ACHN (cell line): ENCODE data around the gene DDX47.
"Not testable (repeated sequence)": the region's sequence is repeated elsewhere in the genome, so short reads cannot be mapped to it uniquely, and the experiment has no call there.

ENCODE experiments used
- DNase-seq: peaks from one replicate; pipeline ENCODE4 v3.0.0-alpha.2; 2015
- in situ Hi-C: cut with HindIII; loops from 2 replicates; pipeline ENCODE4 v1.10.0; 2017; ENCODE audit warnings: low sequenced_read_pairs, low pct_ligation_motif_present, low pct_unique_long_range_greater_than_20kb

The DDX47 gene

GRCh38 chr12:12845794-12846243 lies 32.7 kb downstream of the DDX47 start:
- in situ Hi-C loops: no loop called here
- no peak for DNase-seq

GRCh38 chr12:12846780-12847179 lies 33.6 kb downstream of the DDX47 start:
- in situ Hi-C loops: not testable (repeated sequence)

GRCh38 chr12:12853435-12853834 lies 40.3 kb downstream of the DDX47 start:
- in situ Hi-C loops: no loop called here
- no peak for DNase-seq

More at GRCh38 chr12:12846780-12847179, 33.6 kb downstream of the DDX47 start:
- DNase-seq: not testable (repeated sequence)

- in situ Hi-C loops: no loop called here
- no peak for DNase-seq
Measured at GRCh38 chr12:12859690-12860089, 46.5 kb downstream of the DDX47 start.

- in situ Hi-C loops: no loop called here
- DNase-seq: no peak
Measured at GRCh38 chr12:12864243-12864642, 51.1 kb downstream of the DDX47 start.

GRCh38 chr12:12868477-12869235 lies 55.5 kb downstream of the DDX47 start:
- no peak for DNase-seq
- in situ Hi-C loops: no loop called here

GRCh38 chr12:12870465-12870864 lies 57.3 kb downstream of the DDX47 start:
- in situ Hi-C loops: no loop called here

GRCh38 chr12:12871587-12872138 lies 58.5 kb downstream of the DDX47 start:
- in situ Hi-C loops: no loop called here
- DNase-seq: no peak

More at GRCh38 chr12:12870465-12870864, 57.3 kb downstream of the DDX47 start:
- DNase-seq: peak; percentile 74

GRCh38 chr12:12872139-12872933 lies 59.2 kb downstream of the DDX47 start:
- DNase-seq: peak; percentile 71
- in situ Hi-C loops: no loop called here

- in situ Hi-C loops: no loop called here
Measured at GRCh38 chr12:12872934-12873275, 59.8 kb downstream of the DDX47 start.

GRCh38 chr12:12874029-12874428 lies 60.9 kb downstream of the DDX47 start:
- in situ Hi-C loops: no loop called here
- no peak for DNase-seq

More at GRCh38 chr12:12872934-12873275, 59.8 kb downstream of the DDX47 start:
- peak; percentile 33 for DNase-seq

GRCh38 chr12:12875301-12875700 lies 62.2 kb downstream of the DDX47 start:
- DNase-seq, in situ Hi-C loops: not testable (repeated sequence)

GRCh38 chr12:12877153-12877768 lies 64.1 kb downstream of the DDX47 start:
- no peak for DNase-seq
- in situ Hi-C loops: no loop called here

GRCh38 chr12:12877781-12878455 lies 64.8 kb downstream of the DDX47 start:
- DNase-seq: no peak
- in situ Hi-C loops: no loop called here
